Stomach (tissue), 9 donors: ENCODE results near the gene ADNP. TPM values are rescaled to one million over a fixed set of nuclear protein-coding genes. Genes with fewer than 3 reads are reported as not detected.

Experiments used
- DNase-seq, 2 donors: peaks; one replicate each; pipeline versions ENCODE4 v3.0.0 to v3.0.0-alpha.2; 2013 to 2019
- H3K27ac ChIP-seq, 5 donors: fragments of 200-600 bp in 4 of 5; sonication (generic) in 4 of 5; one replicate each; pipeline ENCODE4 v1.5.1; 2013 to 2019; ENCODE audit warnings: mild to moderate bottlenecking in 1 of 5, moderate library complexity in 1 of 5
- H3K27me3 ChIP-seq, 3 donors: fragments of 200-600 bp; sonication (generic); one replicate each; pipeline ENCODE4 v1.5.1; 2017 to 2019; ENCODE audit warnings: mixed run types in 1 of 3
- H3K36me3 ChIP-seq, 4 donors: fragments of 200-600 bp; sonication (generic); 1 replicate in 3 of 4; 2 replicates in 1 of 4; pipeline ENCODE4 v1.5.1; 2016 to 2019
- H3K4me1 ChIP-seq, 4 donors: fragments of 200-600 bp; sonication (generic); one replicate each; pipeline ENCODE4 v1.5.1; 2016 to 2019
- H3K4me3 ChIP-seq, 4 donors: fragments of 200-600 bp; sonication (generic) in 3 of 4; one replicate each; pipeline ENCODE4 v1.5.1; 2016 to 2019; ENCODE audit warnings: mild to moderate bottlenecking in 1 of 4
- H3K9me3 ChIP-seq, 4 donors: fragments of 200-600 bp; sonication (generic); one replicate each; pipeline ENCODE4 v1.5.1; 2016 to 2019
- EP300 ChIP-seq: sonication (generic); formaldehyde crosslinking; IDR thresholded peaks from one replicate; pipeline ENCODE4 v1.6.1; 2017; ENCODE audit warnings: antibody characterized with exemption
- POLR2A ChIP-seq, 4 donors: fragments of 450-650 bp; IDR thresholded peaks; one replicate each; pipeline ENCODE4 v1.6.1; 2016; ENCODE audit warnings: antibody characterized with exemption in 4 of 4, control low read depth in 2 of 4, mild to moderate bottlenecking in 1 of 4, moderate library complexity in 1 of 4
- POLR2AphosphoS5 ChIP-seq, 3 donors: sonication (generic); formaldehyde crosslinking; IDR thresholded peaks; one replicate each; pipeline ENCODE4 v1.6.1; 2016; ENCODE audit warnings: antibody characterized with exemption in 3 of 3
- WGBS, 5 donors: extraction: QIAGEN DNeasy Blood & Tissue Kit in 3 of 5; methylation state at CpG; one replicate each; pipeline versions ENCODE4 v1.1.5 to v1.1.7; 2013 to 2018; 5-methylcytosine and 5-hydroxymethylcytosine counted together
- intact Hi-C: fragments of 100-400 bp; cut with DNase I; formaldehyde crosslinking; loops from one replicate; pipeline ENCODE4 v1.15.1; 2023; ENCODE audit warnings: low total_unique reads
- polyA plus RNA-seq, 3 donors: library from polyadenylated mRNA; stranded (reverse); fragments of 200-250 nt; gene quantifications; one replicate each; pipeline ENCODE4 v1.2.3, GENCODE V29; 2013
- total RNA-seq, 5 donors: library from RNA; depleted of rRNA; stranded (reverse); fragments of >200 nt; gene quantifications; one replicate each; pipeline versions ENCODE4 v1.1.0 to v1.2.3, GENCODE V29; 2014 to 2016
- TF ChIP-seq, protein P1 (sequence below), 7 experiments: fragments of 450-650 bp in 4 of 7; fragments of 200-600 bp in 3 of 7; sonication (generic) in 3 of 7; IDR thresholded peaks; one replicate each; pipeline ENCODE4 v1.5.1; 2016 to 2019; ENCODE audit warnings: antibody characterized with exemption in 7 of 7, control low read depth in 2 of 7, mild to moderate bottlenecking in 1 of 7
- donor health status: healthy with polysubstance abuse.
- donor health status: Bipolar disorder and iron deficiency.
- donor health status: healthy.

The ADNP gene
- total and polyA plus RNA-seq, 8 donors, result 19.9 to 67.4 (median 48.5) TPM

GRCh38 chr20:50975701-50976330 is 44.6 kb upstream of the ADNP start:
- no peaks in the 10 kb centered on the region for H3K4me1 ChIP-seq
- no peaks in the 10 kb centered on the region for H3K9me3 ChIP-seq
- intact Hi-C loops, result no loop called here
- TF ChIP-seq, protein P1, sequence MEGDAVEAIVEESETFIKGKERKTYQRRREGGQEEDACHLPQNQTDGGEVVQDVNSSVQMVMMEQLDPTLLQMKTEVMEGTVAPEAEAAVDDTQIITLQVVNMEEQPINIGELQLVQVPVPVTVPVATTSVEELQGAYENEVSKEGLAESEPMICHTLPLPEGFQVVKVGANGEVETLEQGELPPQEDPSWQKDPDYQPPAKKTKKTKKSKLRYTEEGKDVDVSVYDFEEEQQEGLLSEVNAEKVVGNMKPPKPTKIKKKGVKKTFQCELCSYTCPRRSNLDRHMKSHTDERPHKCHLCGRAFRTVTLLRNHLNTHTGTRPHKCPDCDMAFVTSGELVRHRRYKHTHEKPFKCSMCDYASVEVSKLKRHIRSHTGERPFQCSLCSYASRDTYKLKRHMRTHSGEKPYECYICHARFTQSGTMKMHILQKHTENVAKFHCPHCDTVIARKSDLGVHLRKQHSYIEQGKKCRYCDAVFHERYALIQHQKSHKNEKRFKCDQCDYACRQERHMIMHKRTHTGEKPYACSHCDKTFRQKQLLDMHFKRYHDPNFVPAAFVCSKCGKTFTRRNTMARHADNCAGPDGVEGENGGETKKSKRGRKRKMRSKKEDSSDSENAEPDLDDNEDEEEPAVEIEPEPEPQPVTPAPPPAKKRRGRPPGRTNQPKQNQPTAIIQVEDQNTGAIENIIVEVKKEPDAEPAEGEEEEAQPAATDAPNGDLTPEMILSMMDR (IDR thresholded peaks at IDR 0.05), result no peak
- TF ChIP-seq EP300 (no peak), POLR2AphosphoS5 (IDR thresholded peaks at IDR 0.05) (no peak), POLR2A (IDR thresholded peaks at IDR 0.05) (no peak)
- no peak overlapping the region for H3K27ac ChIP-seq
- peaks cover 0 to 47% (median 0%) of the 10 kb centered on the region in 3 donors for H3K27me3 ChIP-seq
- WGBS, 5 donors, result 85 to 94% (median 91%) methylated on average over 10 of the region's 10 CpGs
- no peak overlapping the region for H3K4me3 ChIP-seq
- no peak for DNase-seq
- no peaks in the 10 kb centered on the region for H3K36me3 ChIP-seq

DNA sequence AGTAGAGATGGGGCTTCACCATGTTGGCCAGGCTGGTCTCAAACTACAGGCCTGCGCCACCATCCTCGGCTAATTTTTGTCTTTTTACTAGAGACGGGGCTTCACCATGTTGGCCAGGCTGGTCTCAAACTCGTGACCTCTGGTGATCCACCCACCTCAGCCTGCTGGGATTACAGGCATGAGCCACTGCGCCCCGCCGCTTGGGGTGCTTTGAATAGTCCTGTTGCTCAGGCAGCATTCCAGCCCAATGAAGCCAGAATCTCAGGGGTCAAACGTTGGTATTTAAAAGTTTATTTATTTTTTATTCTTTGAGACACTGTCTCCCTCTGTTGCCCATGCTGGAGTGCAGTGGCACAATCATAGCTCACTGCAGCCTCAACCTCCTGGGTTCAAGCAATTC is 38.7 kb upstream of the ADNP start:
- WGBS, 5 donors, result 66 to 78% (median 70%) methylated on average over 8 of the region's 8 CpGs
- H3K36me3 ChIP-seq, result no peaks in the 10 kb centered on the region
- no peaks in the 10 kb centered on the region for H3K4me1 ChIP-seq
- TF ChIP-seq POLR2A (IDR thresholded peaks at IDR 0.05) (no peak), EP300 (no peak), POLR2AphosphoS5 (IDR thresholded peaks at IDR 0.05) (no peak)
- TF ChIP-seq, protein P1 (IDR thresholded peaks at IDR 0.05), result no peak
- no peaks in the 10 kb centered on the region for H3K9me3 ChIP-seq
- H3K27me3 ChIP-seq, result no peaks in the 10 kb centered on the region
- no peak for DNase-seq
- intact Hi-C loops, result no loop called here
- H3K4me3 ChIP-seq, result no peak overlapping the region
- no peak overlapping the region for H3K27ac ChIP-seq

DNA sequence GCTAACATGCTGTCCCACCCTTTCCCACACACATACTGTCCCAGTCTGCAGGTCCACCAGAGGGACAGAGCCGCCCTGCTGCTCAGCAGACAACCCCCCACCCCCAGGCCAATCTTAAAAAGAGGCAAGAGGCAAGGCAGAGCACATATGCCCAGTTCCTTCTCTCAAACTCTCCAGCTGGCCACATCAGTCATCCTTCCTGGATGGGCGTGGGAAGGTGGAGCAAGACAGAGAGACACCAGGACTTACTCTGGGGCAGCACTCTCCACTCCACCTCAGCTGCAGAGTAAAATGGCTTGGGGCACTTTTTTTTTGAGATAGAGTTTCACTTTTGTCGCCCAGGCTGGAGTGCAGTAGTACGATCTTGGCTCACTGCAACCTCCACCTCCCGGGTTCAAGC is 38.2 kb upstream of the ADNP start:
- Histone ChIP-seq H3K9me3 (no peaks in the 10 kb centered on the region), H3K27me3 (no peaks in the 10 kb centered on the region), H3K4me1 (no peaks in the 10 kb centered on the region), H3K27ac (no peak overlapping the region), H3K36me3 (no peaks in the 10 kb centered on the region), H3K4me3 (no peak overlapping the region)
- intact Hi-C loops, result no loop called here
- TF ChIP-seq EP300 (no peak), POLR2AphosphoS5 (IDR thresholded peaks at IDR 0.05) (no peak), POLR2A (IDR thresholded peaks at IDR 0.05) (no peak)
- TF ChIP-seq, protein P1 (IDR thresholded peaks at IDR 0.05), result no peak
- DNase-seq, result no peak
- WGBS, 5 donors, result 71 to 84% (median 79%) methylated on average over 5 of the region's 5 CpGs

DNA sequence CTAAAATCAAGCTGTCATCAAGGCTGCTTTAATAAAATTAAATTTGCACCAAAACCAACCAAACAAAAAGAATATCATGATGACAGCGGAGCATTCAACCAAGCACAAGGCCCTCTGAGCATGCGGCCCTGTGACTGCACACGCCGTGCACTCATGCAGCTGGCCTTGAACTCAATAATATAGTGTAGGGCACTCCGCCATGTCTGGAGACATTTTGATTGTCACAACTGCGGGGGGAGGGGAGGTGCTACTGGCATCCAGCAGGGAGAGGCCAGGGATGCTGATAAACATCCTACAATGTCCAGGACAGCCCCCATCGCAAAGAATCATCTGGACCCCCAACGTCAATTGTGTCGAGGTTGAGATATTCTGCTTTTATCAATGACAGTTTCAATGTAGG is 37.1 kb upstream of the ADNP start:
- H3K36me3 ChIP-seq, result no peaks in the 10 kb centered on the region
- no peak for DNase-seq
- 73 to 81% (median 76%) methylated on average over 9 of the region's 9 CpGs for WGBS, 5 donors
- no peak overlapping the region for H3K4me3 ChIP-seq
- H3K27me3 ChIP-seq, result no peaks in the 10 kb centered on the region
- intact Hi-C loops, result no loop called here
- TF ChIP-seq POLR2A (IDR thresholded peaks at IDR 0.05) (no peak), EP300 (no peak), POLR2AphosphoS5 (IDR thresholded peaks at IDR 0.05) (no peak)
- TF ChIP-seq, protein P1 (IDR thresholded peaks at IDR 0.05), result no peak
- H3K4me1 ChIP-seq, result peaks cover 0 to 2% (median 0%) of the 10 kb centered on the region in 4 donors
- H3K27ac ChIP-seq, result no peak overlapping the region
- no peaks in the 10 kb centered on the region for H3K9me3 ChIP-seq
